Measurements from ENCODE around the gene SLC2A13.
"Not testable (repeated sequence)": the region's sequence is repeated elsewhere in the genome, so short reads cannot be mapped to it uniquely, and the experiment has no call there.

The SLC2A13 gene

GRCh38 chr12:39752482-39753137 is 353.3 kb downstream of the SLC2A13 start:
- DNase-seq = no peak
- in situ Hi-C loops (cut with MboI; ENCODE audit: low pct_unique_long_range_greater_than_20kb, low sequenced_read_pairs) = no loop called here

- in situ Hi-C loops (cut with MboI; ENCODE audit: low pct_unique_long_range_greater_than_20kb, low sequenced_read_pairs); DNase-seq: not testable (repeated sequence)
These were observed 359.7 kb downstream of the SLC2A13 start for GRCh38 chr12:39746151-39746550.

GRCh38 chr12:39743655-39744054 is 362.2 kb downstream of the SLC2A13 start:
- DNase-seq = no peak
- in situ Hi-C loops (cut with MboI; ENCODE audit: low pct_unique_long_range_greater_than_20kb, low sequenced_read_pairs) = no loop called here

DNA sequence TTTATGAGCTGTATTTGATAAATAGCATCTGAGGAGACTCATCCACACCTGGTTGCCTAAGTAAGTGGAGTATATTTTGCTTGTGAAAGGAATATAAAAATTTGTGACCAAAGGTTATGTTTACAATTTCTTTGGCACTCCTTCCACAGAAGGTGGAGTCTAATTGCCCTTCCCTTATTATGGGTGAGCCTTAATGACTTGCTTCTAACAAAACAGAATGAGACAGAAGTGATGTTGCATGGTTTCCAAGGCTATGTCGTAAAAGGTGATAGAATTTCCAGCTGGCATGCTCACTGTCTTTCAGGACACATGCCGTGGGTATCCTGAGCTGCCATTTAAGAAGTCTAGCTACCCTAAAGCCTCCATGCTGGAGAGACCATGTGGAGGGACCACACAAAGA is 369.5 kb downstream of the SLC2A13 start:
- DNase-seq = no peak
- in situ Hi-C loops (cut with MboI; ENCODE audit: low pct_unique_long_range_greater_than_20kb, low sequenced_read_pairs) = no loop called here

DNA sequence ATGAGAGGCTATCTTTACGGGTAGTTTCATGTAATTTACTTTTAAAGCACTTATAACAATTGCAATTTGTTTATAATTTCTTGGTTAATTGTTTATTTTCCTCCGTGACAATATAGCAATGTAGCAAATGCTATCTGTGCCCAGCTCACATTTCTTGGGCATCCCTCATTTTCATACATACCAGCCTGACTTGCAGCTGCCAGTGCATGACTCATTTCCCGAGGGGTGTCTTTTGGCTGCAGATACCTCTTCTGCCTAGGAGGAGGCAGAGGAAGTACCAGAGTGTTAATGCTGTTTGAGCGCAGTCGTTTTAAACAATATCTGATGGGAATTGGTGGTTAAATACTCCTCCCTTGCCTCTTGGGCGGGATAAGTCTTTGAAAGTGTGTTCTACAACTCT is 382.1 kb downstream of the SLC2A13 start:
- DNase-seq = peak; percentile 7
- in situ Hi-C loops (cut with MboI; ENCODE audit: low pct_unique_long_range_greater_than_20kb, low sequenced_read_pairs) = no loop called here

DNA sequence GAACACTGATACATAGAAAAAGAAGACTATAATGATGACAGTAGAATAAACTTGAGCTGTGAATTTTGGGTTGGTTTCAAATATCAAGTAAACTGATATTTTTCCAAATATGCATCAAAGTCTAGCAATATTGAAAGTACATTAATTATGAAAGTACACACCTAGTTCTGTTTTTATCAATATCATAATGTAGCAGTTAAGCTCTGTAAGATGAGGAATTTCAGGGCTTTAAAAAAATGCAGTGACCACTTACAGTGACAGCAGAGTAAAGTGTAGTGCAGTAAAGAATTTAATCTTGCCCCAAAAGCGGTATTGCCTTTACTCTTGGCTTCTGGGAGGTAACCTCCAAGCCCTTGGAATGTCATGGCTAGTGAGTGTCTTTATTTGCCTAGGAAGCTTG is 383.4 kb downstream of the SLC2A13 start:
- DNase-seq = no peak
- in situ Hi-C loops (cut with MboI; ENCODE audit: low pct_unique_long_range_greater_than_20kb, low sequenced_read_pairs) = no loop called here

GRCh38 chr12:39713552-39713951 is 392.3 kb downstream of the SLC2A13 start:
- no peak for DNase-seq
- in situ Hi-C loops (cut with MboI; ENCODE audit: low pct_unique_long_range_greater_than_20kb, low sequenced_read_pairs) = no loop called here

DNA sequence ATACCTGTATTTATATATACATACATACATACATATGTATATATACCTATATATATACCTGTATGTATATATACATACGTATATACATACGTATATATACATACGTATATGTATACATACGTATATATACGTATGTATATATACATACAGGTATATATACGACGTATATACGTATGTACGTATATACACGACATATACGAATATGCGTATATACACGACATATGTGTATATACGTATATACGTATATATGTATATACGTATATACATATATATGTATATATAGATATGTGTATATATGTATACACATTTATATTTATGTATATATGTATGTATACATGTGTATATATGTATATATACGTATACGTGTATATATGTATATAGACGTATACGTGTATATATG is 393.5 kb downstream of the SLC2A13 start:
- no peak for DNase-seq
- in situ Hi-C loops (cut with MboI; ENCODE audit: low pct_unique_long_range_greater_than_20kb, low sequenced_read_pairs) = no loop called here
